ENCODE results near the gene WDR91. TPM values are rescaled to one million over a fixed set of nuclear protein-coding genes. Genes with fewer than 3 reads are reported as not detected.
A peak's percentile ranks its signal among the peaks of the same experiment; 100 is the strongest.

WDR91 gene
- total RNA-seq, 1 experiment from 2014 or later, result 7.0 TPM

GRCh38 chr7:135195968-135196629 lies 15.2 kb downstream of the WDR91 start:
- Histone ChIP-seq H3K4me1 (ENCODE audit: insufficient read depth, low read length, poor library complexity, severe bottlenecking) (no peaks in the 10 kb centered on the region), H3K27me3 (replicated peaks; ENCODE audit: insufficient read depth, low read depth, low read length, poor library complexity) (no peaks in the 10 kb centered on the region), H3K36me3 (ENCODE audit: insufficient read depth, low read length, poor library complexity, severe bottlenecking) (no peaks in the 10 kb centered on the region), H3K4me3 (ENCODE audit: low read depth, low read length, poor library complexity, severe bottlenecking) (no peak overlapping the region), H3K9me3 (ENCODE audit: low read depth, low read length, poor library complexity, severe bottlenecking) (no peaks in the 10 kb centered on the region), H3K27ac (ENCODE audit: low read depth, low read length, poor library complexity, severe bottlenecking) (no peak overlapping the region)
- TF ChIP-seq EZH2 (IDR thresholded peaks at IDR 0.05; ENCODE audit: borderline replicate concordance, low read depth, low read length, poor library complexity, severe bottlenecking), result no peak
- no peak for TF ChIP-seq CTCF (conservative IDR thresholded peaks at IDR 0.05; ENCODE audit: low read depth, low read length)
- ChIA-PET POLR2A (ENCODE audit: low non-redundant PET) (no interaction called here), CTCF (no interaction called here)
- BruUV-seq (replicated peaks), result no TSS peak
- intact Hi-C loops (cut with micrococcal nuclease; ENCODE audit: unreplicated experiment), result no loop called here
- DNase-seq (ENCODE audit: low spot score), result no peak

- ChIA-PET CTCF (no interaction called here), POLR2A (ENCODE audit: low non-redundant PET) (no interaction called here)
- Histone ChIP-seq H3K9me3 (ENCODE audit: low read depth, low read length, poor library complexity, severe bottlenecking) (no peaks in the 10 kb centered on the region), H3K36me3 (ENCODE audit: insufficient read depth, low read length, poor library complexity, severe bottlenecking) (no peaks in the 10 kb centered on the region), H3K4me1 (ENCODE audit: insufficient read depth, low read length, poor library complexity, severe bottlenecking) (no peaks in the 10 kb centered on the region), H3K27ac (ENCODE audit: low read depth, low read length, poor library complexity, severe bottlenecking) (no peak overlapping the region), H3K27me3 (replicated peaks; ENCODE audit: insufficient read depth, low read depth, low read length, poor library complexity) (no peaks in the 10 kb centered on the region), H3K4me3 (ENCODE audit: low read depth, low read length, poor library complexity, severe bottlenecking) (no peak overlapping the region)
- no peak for DNase-seq (ENCODE audit: low spot score)
- intact Hi-C loops (cut with micrococcal nuclease; ENCODE audit: unreplicated experiment), result no loop called here
- TF ChIP-seq EZH2 (IDR thresholded peaks at IDR 0.05; ENCODE audit: borderline replicate concordance, low read depth, low read length, poor library complexity, severe bottlenecking), result no peak
- TF ChIP-seq CTCF (conservative IDR thresholded peaks at IDR 0.05; ENCODE audit: low read depth, low read length), result no peak
- BruUV-seq (replicated peaks), result no TSS peak
Measured at GRCh38 chr7:135195156-135195555, 16.2 kb downstream of the WDR91 start.

- H3K4me3 ChIP-seq (ENCODE audit: low read depth, low read length, poor library complexity, severe bottlenecking), result no peak overlapping the region
- POLR2A ChIA-PET (ENCODE audit: low non-redundant PET), result no interaction called here
- no peaks in the 10 kb centered on the region for H3K36me3 ChIP-seq (ENCODE audit: insufficient read depth, low read length, poor library complexity, severe bottlenecking)
- CTCF ChIA-PET, result no interaction called here
- peak; percentile 17 for DNase-seq (ENCODE audit: low spot score)
- intact Hi-C loops (cut with micrococcal nuclease; ENCODE audit: unreplicated experiment), result no loop called here
- no TSS peak for BruUV-seq (replicated peaks)
- H3K27ac ChIP-seq (ENCODE audit: low read depth, low read length, poor library complexity, severe bottlenecking), result no peak overlapping the region
- no peaks in the 10 kb centered on the region for H3K27me3 ChIP-seq (replicated peaks; ENCODE audit: insufficient read depth, low read depth, low read length, poor library complexity)
- TF ChIP-seq CTCF (conservative IDR thresholded peaks at IDR 0.05; ENCODE audit: low read depth, low read length) (no peak), EZH2 (IDR thresholded peaks at IDR 0.05; ENCODE audit: borderline replicate concordance, low read depth, low read length, poor library complexity, severe bottlenecking) (no peak)
- H3K4me1 ChIP-seq (ENCODE audit: insufficient read depth, low read length, poor library complexity, severe bottlenecking), result no peaks in the 10 kb centered on the region
- H3K9me3 ChIP-seq (ENCODE audit: low read depth, low read length, poor library complexity, severe bottlenecking), result no peaks in the 10 kb centered on the region
Measured at GRCh38 chr7:135194494-135195095, 16.7 kb downstream of the WDR91 start.

Measured in A673 (cell line).